Stromal cell of bone marrow (primary cell): ENCODE data around the gene MAGEB5.
"Not testable (repeated sequence)": the region's sequence is repeated elsewhere in the genome, so short reads cannot be mapped to it uniquely, and the experiment has no call there.

Source experiments
- DNase-seq: peaks from one replicate; pipeline ENCODE4 v3.0.0-alpha.2; 2012; ENCODE audit warnings: low read depth

The MAGEB5 gene

DNA sequence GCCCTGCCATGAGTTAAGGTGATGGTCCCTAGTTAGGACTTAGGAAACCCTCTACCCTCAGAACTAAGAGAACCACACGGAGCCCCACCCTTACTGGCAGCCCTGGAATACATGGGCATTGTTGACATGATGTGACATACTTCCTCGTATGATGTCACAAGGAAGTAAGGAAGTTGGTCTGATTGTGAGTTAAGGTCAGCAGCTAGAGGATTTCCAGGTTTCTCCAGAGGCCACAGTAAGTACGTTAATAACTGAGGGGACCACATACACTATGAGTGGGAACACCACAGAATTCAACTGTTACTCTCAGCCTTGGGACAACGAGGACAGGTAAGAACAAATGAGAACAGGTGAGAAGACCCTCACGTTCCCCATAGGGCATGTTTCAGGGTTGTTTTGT lies at the start of gene MAGEB5:
Gene MAGEB5, plus strand, starts transcription at position 301 of the 400 bp plus-strand sequence. CDS start 1,133 bp downstream, outside the sequence.
- DNase-seq: no peak

- no peak for DNase-seq
Observed at GRCh38 chrX:26192204-26192603, 23.8 kb upstream of the MAGEB5 start, which contains the start of gene MAGEB6. Gene MAGEB6, plus strand, starts transcription at chrX:26192440. Its CDS starts 1,407 bp downstream, at chrX:26193847.

DNA sequence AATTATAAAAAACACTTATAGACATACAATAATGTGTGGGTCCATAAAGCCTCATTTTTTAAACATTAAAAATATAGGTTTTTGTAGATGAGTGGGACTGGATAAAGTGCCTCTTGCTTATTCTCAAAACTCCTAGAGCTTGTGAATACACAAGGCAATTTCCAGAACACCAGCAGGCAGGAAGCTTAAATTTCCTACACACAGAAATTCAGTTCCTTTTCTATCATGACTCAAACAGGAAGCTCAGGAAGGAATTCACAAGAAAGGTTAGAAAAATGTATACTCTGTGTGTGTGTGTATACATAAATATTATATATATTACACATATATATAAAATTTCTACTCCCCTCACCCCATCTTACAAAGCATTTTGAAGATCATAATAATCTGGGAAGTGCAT lies 12.4 kb upstream of the MAGEB5 start:
- no peak for DNase-seq

DNA sequence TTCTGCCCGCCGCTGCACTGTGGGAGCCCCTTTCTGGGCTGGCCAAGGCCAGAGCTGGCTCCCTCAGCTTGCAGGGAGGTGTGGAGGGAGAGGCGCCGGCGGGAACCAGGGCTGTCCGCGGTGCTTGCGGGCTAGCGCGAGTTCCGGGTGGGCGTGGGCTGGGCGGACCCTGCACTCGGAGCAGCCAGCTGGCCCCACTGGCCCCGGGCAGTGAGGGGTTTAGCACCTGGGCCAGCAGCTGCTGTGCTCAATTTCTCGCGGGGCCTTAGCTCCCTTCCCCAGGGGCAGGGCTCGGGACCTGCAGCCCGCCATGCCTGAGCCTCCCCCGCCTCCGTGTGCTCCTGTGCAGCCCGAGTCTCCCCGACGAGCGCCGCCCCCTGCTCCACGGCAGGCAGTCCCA lies 11.3 kb upstream of the MAGEB5 start:
- DNase-seq: not testable (repeated sequence)

GRCh38 chrX:26208012-26208411 lies 8.0 kb upstream of the MAGEB5 start:
- no peak for DNase-seq

- no peak for DNase-seq
Observed at GRCh38 chrX:26219351-26219750, 3.4 kb downstream of the MAGEB5 start.

DNA sequence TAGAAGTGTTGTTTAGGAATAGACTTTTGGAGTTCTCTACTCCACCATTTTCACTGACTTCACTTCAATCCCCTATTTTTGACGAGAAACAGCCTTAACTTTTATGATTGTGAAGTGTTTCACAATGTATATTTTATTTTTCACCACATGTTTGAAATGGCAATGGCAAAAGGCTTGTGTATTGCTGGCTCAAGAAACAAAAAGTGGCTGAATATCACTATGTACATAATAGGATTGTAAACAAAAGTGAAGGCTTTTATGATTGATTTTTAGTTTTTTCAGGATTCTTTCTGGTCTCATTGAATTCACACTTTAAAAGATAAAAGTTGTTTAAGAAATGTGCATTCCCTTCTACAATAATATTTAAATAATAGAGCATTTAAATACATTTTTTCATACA lies 18.2 kb downstream of the MAGEB5 start:
- no peak for DNase-seq

- no peak for DNase-seq
Observed at GRCh38 chrX:26253526-26253925, 37.6 kb downstream of the MAGEB5 start.

GRCh38 chrX:26254436-26254835 lies 38.5 kb downstream of the MAGEB5 start:
- no peak for DNase-seq

DNA sequence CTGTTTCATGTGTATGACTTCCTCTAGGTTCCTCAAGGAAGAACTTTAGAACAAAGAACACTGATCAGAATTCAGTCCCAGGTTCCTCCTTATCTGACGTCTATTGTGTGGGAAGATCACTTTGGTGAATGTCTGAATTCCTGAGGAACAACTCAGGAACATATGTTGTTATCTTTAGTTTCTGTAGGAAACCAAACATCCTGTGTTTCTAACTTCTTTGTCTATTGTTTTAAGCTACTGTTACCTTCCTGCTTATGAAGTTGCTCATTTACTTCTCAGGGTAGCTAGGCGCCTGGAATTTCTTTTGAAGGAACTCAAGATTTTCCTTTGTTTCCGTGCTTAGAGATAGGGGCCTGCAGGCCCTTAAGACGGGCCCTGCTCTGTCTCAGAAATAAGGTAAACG lies 46.2 kb downstream of the MAGEB5 start:
- DNase-seq: no peak
